Spleen (tissue), 7 donors: ENCODE data around the gene DDX31.

Source experiments
- CTCF ChIP-seq, 11 experiments: fragments of 200-600 bp in 7 of 11; fragments of 450-650 bp in 4 of 11; sonication (generic) in 4 of 11; IDR thresholded peaks in 8 of 11; conservative IDR thresholded peaks in 3 of 11; 1 replicate in 7 of 11; 2 replicates in 4 of 11; pipeline versions ENCODE4 v1.4.0 to v1.8.0; 2016 to 2021; ENCODE audit warnings: antibody characterized with exemption in 11 of 11, inconsistent platforms in 4 of 11, mild to moderate bottlenecking in 1 of 11
- POLR2A ChIP-seq, 3 donors: fragments of 450-650 bp; IDR thresholded peaks; one replicate each; pipeline ENCODE4 v1.5.1; 2017; ENCODE audit warnings: antibody characterized with exemption in 3 of 3, mild to moderate bottlenecking in 1 of 3
- donor health status: DM: no; HTN: no; CAD: no; lungs with moderate emphysema.
- donor health status: DM: no; HTN: no; CAD: no.
- donor health status: DM: no; HTN: no; CAD: no.

- no peak for TF ChIP-seq CTCF (IDR thresholded peaks at IDR 0.05 in 8 of 11, conservative IDR thresholded peaks at IDR 0.05 in 3 of 11)
- TF ChIP-seq POLR2A (IDR thresholded peaks at IDR 0.05), result no peak
Measured at GRCh38 chr9:132634327-132634726, 35.5 kb downstream of the DDX31 start.
